Keratinocyte (primary cell): ENCODE data around the gene COL9A2.

Source experiments
- CTCF ChIP-seq, 3 experiments: IDR thresholded peaks in 1 of 3; conservative IDR thresholded peaks in 1 of 3; optimal IDR thresholded peaks in 1 of 3; 2 replicates in 2 of 3; 3 replicates in 1 of 3; pipeline versions ENCODE3 to v1.5.1; 2011; ENCODE audit warnings: low read length in 3 of 3, mild to moderate bottlenecking in 3 of 3, moderate library complexity in 2 of 3, control low read depth in 1 of 3, inconsistent platforms in 1 of 3; ENCODE audit not compliant: insufficient read depth in 2 of 3; ENCODE audit errors: extremely low read depth in 1 of 3
- EZH2 ChIP-seq: IDR thresholded peaks from one replicate; pipeline ENCODE4 v1.6.1; 2012; ENCODE audit warnings: inconsistent platforms, mild to moderate bottlenecking, low read length, moderate library complexity

GRCh38 chr1:40341491-40342380, 24.6 kb upstream of the COL9A2 start:
- TF ChIP-seq CTCF (optimal IDR thresholded peaks at IDR 0.05 in 1 of 3, IDR thresholded peaks at IDR 0.05 in 1 of 3, conservative IDR thresholded peaks at IDR 0.05 in 1 of 3; ENCODE audit: extremely low read depth in 1 of 3, insufficient read depth in 2 of 3, low read length in 3 of 3) (no peak), EZH2 (no peak)
